CMK (cell line): Measurements from ENCODE around the gene TMEM175.

Source experiments
- DNase-seq: peaks from one replicate; pipeline ENCODE4 v3.0.0-alpha.2; 2010; ENCODE audit warnings: low read depth

The TMEM175 gene

GRCh38 chr4:899556-899906 is 32.7 kb upstream of the TMEM175 start:
- DNase-seq: no peak

DNA sequence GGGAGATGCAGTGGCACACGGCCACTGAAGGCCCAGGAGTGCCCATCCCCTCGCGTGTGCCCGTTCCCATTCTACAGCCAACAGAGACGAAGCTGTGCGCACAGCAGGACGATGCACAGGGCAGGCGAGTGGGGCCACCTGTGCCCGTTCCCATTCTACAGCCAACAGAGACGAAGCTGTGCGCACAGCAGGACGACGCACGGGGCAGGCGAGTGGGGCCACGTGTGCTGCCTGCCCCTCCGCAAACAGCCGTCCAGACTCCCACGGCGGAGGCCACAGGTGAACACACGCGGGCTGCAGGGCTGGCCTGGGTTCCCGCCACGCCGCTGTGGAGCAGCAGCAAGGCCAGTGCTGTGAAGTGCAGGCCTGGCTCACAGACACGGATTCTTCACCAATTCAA is 32.2 kb upstream of the TMEM175 start:
- DNase-seq: no peak

DNA sequence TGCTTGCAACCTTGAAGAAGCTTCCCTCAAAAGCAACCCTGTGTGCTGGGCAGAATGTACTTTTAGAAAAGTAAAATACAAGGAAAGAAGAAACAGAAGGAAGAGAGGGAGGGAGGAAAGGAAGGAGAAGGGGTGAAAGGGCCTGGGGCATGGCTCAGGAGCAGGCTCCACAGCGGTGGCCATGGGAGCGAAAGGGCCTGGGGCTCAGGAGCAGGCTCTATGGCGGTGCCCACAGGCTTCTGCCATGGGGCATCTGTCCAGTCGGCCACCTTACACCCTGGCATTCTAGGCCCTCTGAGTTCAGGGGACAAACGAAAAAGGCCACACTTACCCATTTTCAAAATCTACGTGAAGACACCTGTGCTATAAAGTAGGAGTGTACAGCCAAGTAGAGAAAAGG is 31.5 kb upstream of the TMEM175 start:
- DNase-seq: no peak

DNA sequence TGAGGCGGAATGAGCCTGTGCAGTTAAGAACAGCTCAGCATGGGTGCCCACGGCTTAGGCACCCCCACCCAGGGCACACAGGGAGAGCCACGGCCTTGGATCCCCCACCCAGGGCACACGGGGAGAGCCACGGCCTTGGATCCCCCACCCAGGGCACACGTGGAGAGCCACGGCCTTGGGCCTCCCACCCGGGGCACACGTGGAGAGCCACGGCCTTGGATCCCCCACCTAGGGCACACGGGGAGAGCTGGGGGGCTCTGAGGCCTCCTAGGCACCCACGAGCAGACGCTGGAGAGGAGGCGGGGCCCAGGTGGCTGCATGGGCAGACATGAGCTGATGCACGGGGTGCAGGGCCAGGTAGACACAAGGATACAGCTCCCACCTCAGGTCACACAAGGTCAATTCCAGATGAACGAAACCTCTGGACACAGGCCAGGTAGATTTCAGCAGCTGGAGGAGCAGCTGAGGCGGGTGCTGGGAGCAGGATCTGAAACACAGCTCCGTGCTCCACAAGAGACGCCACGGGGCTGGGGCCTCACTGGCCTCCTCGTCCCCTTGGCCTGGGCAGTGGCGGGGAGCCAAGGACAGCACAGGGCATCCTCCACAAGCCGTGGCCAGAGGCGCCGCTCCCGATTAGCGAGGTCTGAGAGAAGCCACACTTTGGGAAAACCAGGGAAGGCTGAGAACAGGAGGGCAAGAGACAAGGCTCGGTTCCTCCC is 30.9 kb upstream of the TMEM175 start:
- no peak for DNase-seq

- no peak for DNase-seq
Measured at GRCh38 chr4:903066-904046, 28.9 kb upstream of the TMEM175 start.

DNA sequence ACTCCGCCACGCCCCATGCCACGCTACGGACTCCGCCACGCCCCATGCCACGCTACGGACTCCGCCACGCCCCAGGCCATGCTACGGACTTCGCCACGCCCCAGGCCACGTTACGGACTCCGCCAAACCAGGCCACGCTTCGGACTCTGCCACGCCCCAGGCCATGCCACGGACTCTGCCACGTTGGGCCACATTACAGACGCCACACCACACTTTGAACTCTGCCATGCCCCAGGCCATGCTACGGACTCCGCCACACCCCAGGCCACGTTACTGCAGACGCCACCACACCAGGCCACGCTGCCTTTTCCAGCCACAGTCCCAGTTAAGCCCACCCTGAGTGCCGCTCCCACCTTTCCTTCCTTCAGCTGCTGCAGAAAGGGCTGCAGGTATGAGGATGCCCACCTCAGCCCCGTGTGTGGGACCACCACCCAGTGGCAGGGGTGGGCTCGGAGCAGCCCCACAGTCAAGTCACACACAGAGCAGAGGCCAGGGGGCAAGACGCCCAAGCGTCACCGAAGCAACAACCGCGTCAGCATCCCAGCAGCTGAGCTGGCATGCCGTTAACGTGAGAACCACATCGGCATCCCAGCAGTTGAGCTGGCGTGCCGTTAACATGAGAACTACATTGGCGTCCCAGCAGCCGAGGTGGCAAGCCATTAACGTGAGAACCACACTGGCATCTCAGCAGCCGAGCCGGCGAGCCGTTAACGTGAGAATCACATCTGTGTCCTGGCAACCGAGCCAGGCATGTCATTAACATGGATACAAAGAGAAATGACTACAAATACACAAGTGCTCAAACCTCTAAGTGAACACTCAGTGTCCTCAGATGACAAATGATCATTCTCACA is 26.5 kb upstream of the TMEM175 start:
- DNase-seq: no peak

- no peak for DNase-seq
Measured at GRCh38 chr4:906339-907102, 25.7 kb upstream of the TMEM175 start.

DNA sequence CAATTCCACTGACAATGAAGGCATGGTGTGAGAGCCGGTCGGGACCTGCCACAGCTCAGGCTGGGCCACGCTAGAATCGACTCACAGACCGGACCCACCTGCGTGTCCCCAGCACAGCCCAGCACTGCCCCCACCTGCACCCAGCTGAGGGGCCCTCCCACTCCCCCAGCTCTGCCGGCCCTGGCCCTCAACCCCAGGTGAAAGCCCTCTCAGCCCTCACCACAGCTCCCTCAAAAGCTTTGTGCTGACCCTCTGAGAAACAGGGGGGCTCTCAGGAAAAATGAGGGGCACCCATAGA is 25.2 kb upstream of the TMEM175 start:
- DNase-seq: no peak

- DNase-seq: no peak
Measured at GRCh38 chr4:907691-908425, 24.4 kb upstream of the TMEM175 start.

GRCh38 chr4:909131-909571 is 23.1 kb upstream of the TMEM175 start:
- no peak for DNase-seq

DNA sequence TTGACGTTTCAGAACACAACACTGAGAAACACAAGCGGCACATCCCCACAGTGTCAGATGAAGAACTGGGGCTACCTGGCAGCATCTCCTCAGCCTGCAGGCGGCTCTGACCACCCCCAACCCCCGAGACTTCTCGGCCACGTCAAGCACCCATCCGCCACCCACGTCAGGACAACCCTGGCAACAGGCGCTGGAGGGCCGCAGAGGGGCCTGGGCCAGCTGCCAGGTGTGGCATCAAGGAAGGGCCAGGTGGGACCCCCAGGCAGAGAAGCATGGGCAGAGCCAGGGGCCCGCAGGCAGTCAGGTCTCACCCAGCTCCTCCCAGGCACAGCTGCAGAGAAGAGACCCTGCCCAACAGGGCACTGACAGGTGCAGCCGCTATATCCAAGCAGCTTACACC is 22.4 kb upstream of the TMEM175 start:
- DNase-seq: no peak

DNA sequence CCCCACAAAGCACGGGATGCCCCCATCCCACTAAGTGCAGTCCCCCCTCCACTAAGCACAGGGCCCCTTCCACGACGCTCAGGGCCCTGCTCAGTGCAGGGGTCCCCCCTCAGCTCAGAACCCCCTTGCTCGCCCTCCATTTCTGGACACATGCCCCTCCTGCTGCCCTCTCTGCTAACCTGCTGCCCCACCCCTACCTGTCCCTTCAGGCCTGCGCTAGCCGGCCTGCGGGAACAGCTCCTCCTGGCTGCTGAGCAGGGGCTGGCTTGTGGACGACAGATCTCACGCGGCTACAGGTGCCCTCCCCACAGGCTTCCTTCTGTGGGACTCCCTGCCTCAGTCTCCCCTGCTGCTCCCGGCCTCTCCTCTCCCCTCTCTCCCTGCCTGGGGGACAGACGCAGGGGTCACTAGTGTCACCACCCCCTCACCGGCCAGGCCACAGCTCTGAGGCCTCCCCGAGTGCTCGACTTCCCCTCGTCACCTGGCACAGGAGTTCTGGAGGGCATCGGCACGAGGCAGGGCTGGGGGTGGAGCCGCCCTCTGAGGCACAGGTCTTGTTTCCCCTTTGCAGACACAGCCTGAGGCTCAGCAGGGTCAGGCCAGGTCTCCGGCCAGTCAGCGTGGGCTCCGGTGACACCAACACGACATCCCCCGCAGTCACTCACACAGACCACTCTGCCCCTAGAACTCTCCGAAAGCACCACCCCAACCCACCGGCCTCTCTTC is 21.7 kb upstream of the TMEM175 start:
- no peak for DNase-seq

DNA sequence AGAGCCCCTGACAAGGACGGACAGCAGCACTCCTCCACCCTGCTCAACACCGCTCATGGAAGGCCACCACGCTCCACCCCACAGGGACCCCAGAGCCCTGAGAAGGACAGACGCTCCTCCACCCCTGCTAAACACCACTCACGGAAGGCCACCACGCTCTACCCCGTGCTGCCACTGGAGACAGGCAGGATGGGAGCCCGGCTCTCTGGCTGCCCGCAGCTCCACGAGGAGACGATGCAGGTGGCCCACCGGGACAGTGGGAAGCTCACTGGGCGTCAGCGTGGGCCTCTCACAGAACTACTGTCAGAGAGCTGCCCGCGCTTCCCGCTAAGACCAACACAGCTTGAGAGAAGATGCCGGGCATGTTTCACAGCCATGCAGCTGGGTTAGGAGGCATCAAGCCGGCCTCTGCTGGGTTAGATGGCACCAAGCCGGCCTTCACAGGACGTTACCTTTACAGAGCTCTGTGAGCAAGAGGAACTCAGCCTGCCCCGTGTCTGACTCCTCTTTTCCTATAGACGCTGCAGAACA is 21.0 kb upstream of the TMEM175 start:
- DNase-seq: no peak

DNA sequence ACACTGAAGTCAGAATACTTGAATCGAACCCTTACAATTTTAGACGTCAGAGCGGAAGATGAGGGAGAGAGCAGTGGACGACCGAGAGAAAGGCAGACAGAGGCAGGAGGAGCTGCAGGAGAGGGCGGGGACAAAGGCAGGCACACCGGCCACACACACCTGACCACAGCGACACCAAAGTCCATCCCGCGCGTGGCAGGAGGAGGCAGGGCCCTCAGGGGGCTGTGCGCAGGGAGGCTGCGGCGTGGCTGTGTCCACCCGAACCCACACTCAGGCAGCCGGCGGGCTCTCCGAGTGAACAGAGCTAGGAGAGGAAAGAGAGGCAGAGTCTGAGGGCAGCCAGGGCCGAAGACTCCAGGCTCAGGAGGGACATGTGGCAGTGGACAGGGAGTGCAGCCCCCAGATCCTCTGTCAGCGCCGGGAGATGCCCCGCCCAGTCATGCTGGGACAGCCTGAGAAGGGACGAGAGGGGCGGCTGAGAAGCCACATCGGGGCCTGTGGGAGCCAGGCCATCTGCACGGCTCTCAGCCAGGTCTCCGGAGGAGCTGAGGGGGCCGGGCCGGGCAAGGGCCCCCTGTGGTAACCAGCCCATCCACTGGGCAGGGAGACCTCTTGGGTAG is 20.3 kb upstream of the TMEM175 start:
- no peak for DNase-seq

DNA sequence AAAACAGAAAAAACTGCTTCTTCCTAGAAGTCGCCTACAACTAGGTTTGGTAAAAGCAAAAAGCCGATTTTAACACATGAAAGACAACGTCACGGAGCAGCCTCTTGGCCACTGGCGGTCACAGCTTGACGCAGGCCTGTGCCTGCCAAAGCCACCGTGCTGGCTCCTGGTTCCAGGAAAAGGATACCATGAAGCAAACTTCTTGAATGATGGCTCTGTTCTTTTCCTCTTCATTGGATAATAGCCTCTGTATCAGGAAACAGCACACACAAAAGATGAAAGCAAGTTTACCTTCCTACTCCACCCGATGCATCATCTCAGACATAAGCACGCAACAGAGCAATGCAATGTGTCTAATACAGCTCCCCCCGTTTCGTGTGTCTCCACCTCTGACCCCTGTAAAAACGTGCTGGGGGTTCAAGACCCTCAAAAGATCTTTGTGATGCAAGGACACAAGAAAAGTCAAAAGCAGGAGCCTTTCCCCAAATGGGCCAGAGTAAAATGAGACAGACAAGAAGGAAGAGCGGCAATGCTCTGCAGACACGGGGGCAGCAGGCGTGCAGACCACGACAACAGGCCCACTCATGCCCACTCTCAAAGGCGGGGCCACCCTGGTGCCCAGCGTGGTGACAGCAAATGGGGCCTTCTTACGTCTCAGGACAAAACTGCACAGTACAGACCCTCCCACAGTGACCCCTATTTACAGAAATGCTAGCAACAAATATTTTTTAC is 19.5 kb upstream of the TMEM175 start:
- no peak for DNase-seq

DNA sequence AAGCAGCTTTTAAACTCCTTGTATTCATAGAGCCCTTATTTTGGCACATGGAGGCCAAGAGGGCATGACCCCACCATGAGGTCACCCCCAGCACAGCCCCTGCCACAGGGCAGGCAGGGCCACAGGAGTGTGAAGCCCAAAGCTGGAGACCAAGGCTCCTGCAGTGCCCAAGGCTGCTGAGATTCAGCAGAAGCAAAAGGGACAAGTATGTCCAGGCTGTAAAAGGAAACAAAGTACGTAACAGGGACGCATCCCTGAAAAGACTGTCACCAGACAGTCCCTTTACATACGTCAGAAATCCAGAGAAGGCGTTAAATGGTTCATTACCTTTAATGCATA is 19.0 kb upstream of the TMEM175 start:
- DNase-seq: no peak

DNA sequence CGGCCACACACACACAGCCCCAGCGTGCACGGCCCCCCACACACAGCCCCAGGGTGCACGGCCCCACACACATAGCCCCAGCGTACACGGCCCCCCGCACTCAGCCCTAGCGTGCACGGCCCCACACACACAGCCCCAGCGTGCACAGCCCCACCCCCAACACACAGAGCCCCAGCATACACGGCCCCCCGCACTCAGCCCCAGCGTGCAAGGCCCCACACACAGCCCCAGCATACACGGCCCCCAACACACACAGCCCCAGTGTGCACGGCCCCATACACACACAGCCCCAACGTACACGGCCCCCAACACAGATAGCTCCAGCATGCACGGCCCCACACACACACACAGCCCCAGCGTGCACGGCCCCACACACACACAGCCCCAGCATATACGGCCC is 17.7 kb upstream of the TMEM175 start:
- no peak for DNase-seq

DNA sequence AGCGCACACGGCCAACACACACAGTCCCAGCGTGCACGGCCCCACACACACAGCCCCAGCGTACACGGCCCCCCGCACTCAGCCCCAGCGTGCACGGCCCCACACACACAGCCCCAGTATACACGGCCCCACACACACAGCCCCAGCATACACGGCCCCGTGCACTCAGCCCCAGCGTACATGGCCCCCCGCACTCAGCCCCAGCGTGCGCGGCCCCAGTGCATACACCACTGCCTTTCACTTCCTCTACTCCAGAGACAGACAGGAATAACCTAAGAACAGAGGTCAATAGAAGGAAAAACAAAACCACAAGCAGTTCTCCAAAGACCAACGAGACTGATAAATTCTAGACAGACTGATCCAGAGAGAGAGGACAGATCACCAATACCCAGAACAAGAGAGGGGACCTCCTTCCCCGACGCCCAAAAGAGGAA is 17.2 kb upstream of the TMEM175 start:
- DNase-seq: no peak

- DNase-seq: no peak
Measured at GRCh38 chr4:915595-915994, 16.7 kb upstream of the TMEM175 start.
